K562 (cell line): Measurements from ENCODE around the gene TRANK1. TPM values are rescaled to one million over a fixed set of nuclear protein-coding genes. Genes with fewer than 3 reads are reported as not detected.

ENCODE experiments used
- BMI1 ChIP-seq: fragments of 150-350 bp; IDR thresholded peaks from 2 replicates; pipeline ENCODE4 v1.6.1; 2014; ENCODE audit warnings: low read length
- HMG20B ChIP-seq: fragments of 250-450 bp; sonication (Bioruptor Pico); IDR thresholded peaks from 2 replicates; pipeline ENCODE4 v1.5.0; 2021; ENCODE audit warnings: mild to moderate bottlenecking
- LARP7 ChIP-seq: fragments of 450-650 bp; IDR thresholded peaks from 2 replicates; pipeline ENCODE4 v1.6.1; 2016
- MAFF ChIP-seq: IDR thresholded peaks from 2 replicates; pipeline ENCODE4 v1.6.1; 2012; ENCODE audit warnings: low read length, improper control_type of control experiment
- MTA2 ChIP-seq: fragments of 450-650 bp; IDR thresholded peaks from 2 replicates; pipeline ENCODE4 v1.6.1; 2016; ENCODE audit warnings: low read depth
- NR1H2 ChIP-seq: sonication (generic); formaldehyde crosslinking; IDR thresholded peaks from 2 replicates; pipeline ENCODE4 v1.4.0; 2020; ENCODE audit warnings: mild to moderate bottlenecking, missing genetic modification reagents
- POLR2AphosphoS5 ChIP-seq: IDR thresholded peaks from 2 replicates; pipeline ENCODE4 v1.6.1; 2011; ENCODE audit warnings: mild to moderate bottlenecking, low read depth, low read length, moderate library complexity; ENCODE audit not compliant: control insufficient read depth, insufficient read depth
- RFX7 ChIP-seq: fragments of 250-450 bp; sonication (Bioruptor Pico); IDR thresholded peaks from 2 replicates; pipeline ENCODE4 v1.5.1; 2021; ENCODE audit warnings: mild to moderate bottlenecking
- SPI1 ChIP-seq: IDR thresholded peaks from 2 replicates; pipeline ENCODE4 v1.6.1; 2011; ENCODE audit warnings: low read depth, low read length, control low read depth, borderline replicate concordance
- WHSC1 ChIP-seq: IDR thresholded peaks from one replicate; pipeline ENCODE4 v1.6.1; 2012; ENCODE audit warnings: low read length, control low read depth, inconsistent platforms
- ZNF324 ChIP-seq: fragments of 250-450 bp; sonication (Bioruptor Pico); IDR thresholded peaks from 2 replicates; pipeline ENCODE4 v1.4.0; 2020; ENCODE audit warnings: mild to moderate bottlenecking
- polyA plus RNA-seq, 8 experiments: library from polyadenylated mRNA; depleted of rRNA in 4 of 8; stranded (reverse) in 5 of 8; unstranded in 3 of 8; fragments of >200 nt; fragmentation: Nextera tagmentation in 2 of 8; fragmentation: Illumina TruSeq in 1 of 8; extraction: Ambion mirVana in 2 of 8; extraction: Trizol in 1 of 8; gene quantifications; 2 replicates each; pipeline versions ENCODE4 v1.2.1 to v1.2.3, GENCODE V29; 2011 to 2014; ENCODE audit warnings: inconsistent platforms in 1 of 8, missing spikeins in 1 of 8
- total RNA-seq, 7 experiments: library from RNA; depleted of rRNA in 6 of 7; stranded (reverse); fragments of >200 nt in 6 of 7; fragmentation: Illumina TruSeq in 2 of 7; extraction: Trizol in 2 of 7; gene quantifications; 2 replicates each; pipeline versions ENCODE4 v1.2.1 to v1.2.3, GENCODE V29; 2011 to 2021; ENCODE audit warnings: low replicate concordance in 1 of 7
- TF ChIP-seq, protein P1 (sequence below): fragments of 450-650 bp; IDR thresholded peaks from 2 replicates; pipeline ENCODE4 v1.6.1; 2017; ENCODE audit warnings: mild to moderate bottlenecking, moderate library complexity
- TF ChIP-seq, protein P2 (sequence below): fragments of 450-650 bp; IDR thresholded peaks from 2 replicates; pipeline ENCODE4 v1.6.1; 2016; ENCODE audit warnings: mild to moderate bottlenecking, moderate library complexity
- TF ChIP-seq, protein P3 (sequence below): IDR thresholded peaks from 2 replicates; pipeline ENCODE4 v1.6.1; 2011; ENCODE audit warnings: borderline replicate concordance, low read depth, mild to moderate bottlenecking, moderate library complexity, low read length; ENCODE audit not compliant: insufficient read depth, poor library complexity, severe bottlenecking

TRANK1 gene
- total and polyA plus RNA-seq, 9 of the 15 experiments (the other 6 are each of a cell fraction or from before 2014, with no cell fraction given) = 0.41 to 5.3 (median 2.1) TPM

DNA sequence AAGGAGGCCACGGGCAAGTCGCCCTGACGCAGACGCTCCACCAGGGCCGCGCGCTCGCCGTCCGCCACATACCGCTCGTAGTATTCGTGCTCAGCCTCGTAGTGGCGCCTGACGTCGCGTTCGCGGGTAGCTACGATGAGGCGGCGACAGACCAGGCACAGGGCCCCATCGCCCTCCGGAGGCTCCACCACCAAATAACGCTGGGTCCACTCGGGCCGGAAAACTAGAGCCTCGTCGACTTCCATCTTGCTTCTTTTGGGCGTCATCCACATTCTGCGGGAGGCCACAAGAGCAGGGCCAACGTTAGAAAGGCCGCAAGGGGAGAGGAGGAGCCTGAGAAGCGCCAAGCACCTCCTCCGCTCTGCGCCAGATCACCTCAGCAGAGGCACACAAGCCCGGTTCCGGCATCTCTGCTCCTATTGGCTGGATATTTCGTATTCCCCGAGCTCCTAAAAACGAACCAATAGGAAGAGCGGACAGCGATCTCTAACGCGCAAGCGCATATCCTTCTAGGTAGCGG is 48.0 kb upstream of the TRANK1 start, which contains the start of gene EPM2AIP1 (continued):
- TF ChIP-seq, protein P1, sequence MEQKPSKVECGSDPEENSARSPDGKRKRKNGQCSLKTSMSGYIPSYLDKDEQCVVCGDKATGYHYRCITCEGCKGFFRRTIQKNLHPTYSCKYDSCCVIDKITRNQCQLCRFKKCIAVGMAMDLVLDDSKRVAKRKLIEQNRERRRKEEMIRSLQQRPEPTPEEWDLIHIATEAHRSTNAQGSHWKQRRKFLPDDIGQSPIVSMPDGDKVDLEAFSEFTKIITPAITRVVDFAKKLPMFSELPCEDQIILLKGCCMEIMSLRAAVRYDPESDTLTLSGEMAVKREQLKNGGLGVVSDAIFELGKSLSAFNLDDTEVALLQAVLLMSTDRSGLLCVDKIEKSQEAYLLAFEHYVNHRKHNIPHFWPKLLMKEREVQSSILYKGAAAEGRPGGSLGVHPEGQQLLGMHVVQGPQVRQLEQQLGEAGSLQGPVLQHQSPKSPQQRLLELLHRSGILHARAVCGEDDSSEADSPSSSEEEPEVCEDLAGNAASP = no peak
- TF ChIP-seq RFX7 (CRISPR knock-in tag) = no peak
- TF ChIP-seq MAFF = 0 out of 2 replicates have a peak, but pooled peaks have one; percentile 2
- TF ChIP-seq NR1H2 (CRISPR knock-in tag) = peak; percentile 90; the same call in 1 of the 2 replicates
- TF ChIP-seq BMI1 = no peak
- TF ChIP-seq WHSC1 = no peak
- no peak for TF ChIP-seq SPI1
- peak; percentile 94 for TF ChIP-seq POLR2AphosphoS5
- TF ChIP-seq, protein P2, sequence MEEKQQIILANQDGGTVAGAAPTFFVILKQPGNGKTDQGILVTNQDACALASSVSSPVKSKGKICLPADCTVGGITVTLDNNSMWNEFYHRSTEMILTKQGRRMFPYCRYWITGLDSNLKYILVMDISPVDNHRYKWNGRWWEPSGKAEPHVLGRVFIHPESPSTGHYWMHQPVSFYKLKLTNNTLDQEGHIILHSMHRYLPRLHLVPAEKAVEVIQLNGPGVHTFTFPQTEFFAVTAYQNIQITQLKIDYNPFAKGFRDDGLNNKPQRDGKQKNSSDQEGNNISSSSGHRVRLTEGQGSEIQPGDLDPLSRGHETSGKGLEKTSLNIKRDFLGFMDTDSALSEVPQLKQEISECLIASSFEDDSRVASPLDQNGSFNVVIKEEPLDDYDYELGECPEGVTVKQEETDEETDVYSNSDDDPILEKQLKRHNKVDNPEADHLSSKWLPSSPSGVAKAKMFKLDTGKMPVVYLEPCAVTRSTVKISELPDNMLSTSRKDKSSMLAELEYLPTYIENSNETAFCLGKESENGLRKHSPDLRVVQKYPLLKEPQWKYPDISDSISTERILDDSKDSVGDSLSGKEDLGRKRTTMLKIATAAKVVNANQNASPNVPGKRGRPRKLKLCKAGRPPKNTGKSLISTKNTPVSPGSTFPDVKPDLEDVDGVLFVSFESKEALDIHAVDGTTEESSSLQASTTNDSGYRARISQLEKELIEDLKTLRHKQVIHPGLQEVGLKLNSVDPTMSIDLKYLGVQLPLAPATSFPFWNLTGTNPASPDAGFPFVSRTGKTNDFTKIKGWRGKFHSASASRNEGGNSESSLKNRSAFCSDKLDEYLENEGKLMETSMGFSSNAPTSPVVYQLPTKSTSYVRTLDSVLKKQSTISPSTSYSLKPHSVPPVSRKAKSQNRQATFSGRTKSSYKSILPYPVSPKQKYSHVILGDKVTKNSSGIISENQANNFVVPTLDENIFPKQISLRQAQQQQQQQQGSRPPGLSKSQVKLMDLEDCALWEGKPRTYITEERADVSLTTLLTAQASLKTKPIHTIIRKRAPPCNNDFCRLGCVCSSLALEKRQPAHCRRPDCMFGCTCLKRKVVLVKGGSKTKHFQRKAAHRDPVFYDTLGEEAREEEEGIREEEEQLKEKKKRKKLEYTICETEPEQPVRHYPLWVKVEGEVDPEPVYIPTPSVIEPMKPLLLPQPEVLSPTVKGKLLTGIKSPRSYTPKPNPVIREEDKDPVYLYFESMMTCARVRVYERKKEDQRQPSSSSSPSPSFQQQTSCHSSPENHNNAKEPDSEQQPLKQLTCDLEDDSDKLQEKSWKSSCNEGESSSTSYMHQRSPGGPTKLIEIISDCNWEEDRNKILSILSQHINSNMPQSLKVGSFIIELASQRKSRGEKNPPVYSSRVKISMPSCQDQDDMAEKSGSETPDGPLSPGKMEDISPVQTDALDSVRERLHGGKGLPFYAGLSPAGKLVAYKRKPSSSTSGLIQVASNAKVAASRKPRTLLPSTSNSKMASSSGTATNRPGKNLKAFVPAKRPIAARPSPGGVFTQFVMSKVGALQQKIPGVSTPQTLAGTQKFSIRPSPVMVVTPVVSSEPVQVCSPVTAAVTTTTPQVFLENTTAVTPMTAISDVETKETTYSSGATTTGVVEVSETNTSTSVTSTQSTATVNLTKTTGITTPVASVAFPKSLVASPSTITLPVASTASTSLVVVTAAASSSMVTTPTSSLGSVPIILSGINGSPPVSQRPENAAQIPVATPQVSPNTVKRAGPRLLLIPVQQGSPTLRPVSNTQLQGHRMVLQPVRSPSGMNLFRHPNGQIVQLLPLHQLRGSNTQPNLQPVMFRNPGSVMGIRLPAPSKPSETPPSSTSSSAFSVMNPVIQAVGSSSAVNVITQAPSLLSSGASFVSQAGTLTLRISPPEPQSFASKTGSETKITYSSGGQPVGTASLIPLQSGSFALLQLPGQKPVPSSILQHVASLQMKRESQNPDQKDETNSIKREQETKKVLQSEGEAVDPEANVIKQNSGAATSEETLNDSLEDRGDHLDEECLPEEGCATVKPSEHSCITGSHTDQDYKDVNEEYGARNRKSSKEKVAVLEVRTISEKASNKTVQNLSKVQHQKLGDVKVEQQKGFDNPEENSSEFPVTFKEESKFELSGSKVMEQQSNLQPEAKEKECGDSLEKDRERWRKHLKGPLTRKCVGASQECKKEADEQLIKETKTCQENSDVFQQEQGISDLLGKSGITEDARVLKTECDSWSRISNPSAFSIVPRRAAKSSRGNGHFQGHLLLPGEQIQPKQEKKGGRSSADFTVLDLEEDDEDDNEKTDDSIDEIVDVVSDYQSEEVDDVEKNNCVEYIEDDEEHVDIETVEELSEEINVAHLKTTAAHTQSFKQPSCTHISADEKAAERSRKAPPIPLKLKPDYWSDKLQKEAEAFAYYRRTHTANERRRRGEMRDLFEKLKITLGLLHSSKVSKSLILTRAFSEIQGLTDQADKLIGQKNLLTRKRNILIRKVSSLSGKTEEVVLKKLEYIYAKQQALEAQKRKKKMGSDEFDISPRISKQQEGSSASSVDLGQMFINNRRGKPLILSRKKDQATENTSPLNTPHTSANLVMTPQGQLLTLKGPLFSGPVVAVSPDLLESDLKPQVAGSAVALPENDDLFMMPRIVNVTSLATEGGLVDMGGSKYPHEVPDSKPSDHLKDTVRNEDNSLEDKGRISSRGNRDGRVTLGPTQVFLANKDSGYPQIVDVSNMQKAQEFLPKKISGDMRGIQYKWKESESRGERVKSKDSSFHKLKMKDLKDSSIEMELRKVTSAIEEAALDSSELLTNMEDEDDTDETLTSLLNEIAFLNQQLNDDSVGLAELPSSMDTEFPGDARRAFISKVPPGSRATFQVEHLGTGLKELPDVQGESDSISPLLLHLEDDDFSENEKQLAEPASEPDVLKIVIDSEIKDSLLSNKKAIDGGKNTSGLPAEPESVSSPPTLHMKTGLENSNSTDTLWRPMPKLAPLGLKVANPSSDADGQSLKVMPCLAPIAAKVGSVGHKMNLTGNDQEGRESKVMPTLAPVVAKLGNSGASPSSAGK = peak; percentile 93
- TF ChIP-seq MTA2 = no peak
- TF ChIP-seq, protein P3, sequence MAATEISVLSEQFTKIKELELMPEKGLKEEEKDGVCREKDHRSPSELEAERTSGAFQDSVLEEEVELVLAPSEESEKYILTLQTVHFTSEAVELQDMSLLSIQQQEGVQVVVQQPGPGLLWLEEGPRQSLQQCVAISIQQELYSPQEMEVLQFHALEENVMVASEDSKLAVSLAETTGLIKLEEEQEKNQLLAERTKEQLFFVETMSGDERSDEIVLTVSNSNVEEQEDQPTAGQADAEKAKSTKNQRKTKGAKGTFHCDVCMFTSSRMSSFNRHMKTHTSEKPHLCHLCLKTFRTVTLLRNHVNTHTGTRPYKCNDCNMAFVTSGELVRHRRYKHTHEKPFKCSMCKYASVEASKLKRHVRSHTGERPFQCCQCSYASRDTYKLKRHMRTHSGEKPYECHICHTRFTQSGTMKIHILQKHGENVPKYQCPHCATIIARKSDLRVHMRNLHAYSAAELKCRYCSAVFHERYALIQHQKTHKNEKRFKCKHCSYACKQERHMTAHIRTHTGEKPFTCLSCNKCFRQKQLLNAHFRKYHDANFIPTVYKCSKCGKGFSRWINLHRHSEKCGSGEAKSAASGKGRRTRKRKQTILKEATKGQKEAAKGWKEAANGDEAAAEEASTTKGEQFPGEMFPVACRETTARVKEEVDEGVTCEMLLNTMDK = no peak
- no peak for TF ChIP-seq HMG20B (CRISPR knock-in tag)
- no peak; the same call in 1 of the 2 replicates for TF ChIP-seq LARP7
- TF ChIP-seq ZNF324 (CRISPR knock-in tag) = peak; percentile 67; the same call in 1 of the 2 replicates
